ENCODE data around the gene EARS2.
"Not testable (repeated sequence)": the region's sequence is repeated elsewhere in the genome, so short reads cannot be mapped to it uniquely, and the experiment has no call there.

Gene EARS2

DNA sequence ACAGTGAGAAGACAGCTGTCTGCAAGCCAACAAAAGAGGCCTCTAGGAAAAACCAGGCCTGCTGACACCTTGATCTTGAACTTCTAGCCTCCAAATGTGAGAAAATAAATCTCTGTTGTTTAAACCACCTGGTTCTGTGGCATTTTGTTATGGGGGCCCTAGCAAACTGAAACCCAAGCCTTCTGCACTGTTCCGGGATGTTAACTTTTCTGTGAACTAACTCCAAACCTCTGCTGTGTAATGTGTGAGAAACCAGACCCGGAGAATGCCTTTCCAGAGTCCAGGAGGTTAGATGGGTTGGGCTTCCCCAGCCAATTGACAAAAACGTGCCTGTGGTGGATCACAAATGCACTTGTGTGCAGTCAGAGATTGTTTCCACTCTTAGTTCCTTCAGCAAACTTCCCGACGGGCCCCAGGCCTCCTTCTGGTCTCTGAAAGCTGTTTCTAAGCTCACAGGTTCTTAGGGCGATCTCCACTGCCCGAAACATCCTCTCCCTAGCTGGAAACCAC is 33.2 kb downstream of the EARS2 start:
- no peak for DNase-seq

DNA sequence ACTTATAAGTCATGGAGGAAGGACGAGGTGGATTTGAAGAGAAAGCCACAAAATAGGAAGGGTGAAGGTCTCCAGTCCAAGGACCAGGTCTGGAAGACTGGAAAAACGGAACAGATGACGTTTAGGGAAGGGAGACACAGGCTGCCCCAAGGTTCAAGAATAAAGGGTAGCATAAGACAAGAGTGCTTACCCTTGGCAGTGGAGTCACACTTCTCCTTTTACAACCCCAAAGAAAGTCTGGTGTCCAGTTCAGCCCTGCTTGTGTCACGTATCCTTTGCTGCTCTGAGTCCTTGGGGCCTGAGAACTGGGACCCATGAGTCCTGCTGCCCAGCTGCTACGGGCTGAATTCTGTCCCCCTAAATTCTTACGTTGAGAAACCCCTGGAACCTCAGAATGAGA is 33.8 kb downstream of the EARS2 start:
- no peak for DNase-seq

GRCh38 chr16:23521965-23522364 is 35.2 kb downstream of the EARS2 start:
- DNase-seq: no peak

- DNase-seq: no peak
Observed at GRCh38 chr16:23521037-23521743, 36.0 kb downstream of the EARS2 start.

GRCh38 chr16:23520500-23520899 is 36.6 kb downstream of the EARS2 start:
- DNase-seq: no peak

GRCh38 chr16:23519282-23519681 is 37.9 kb downstream of the EARS2 start:
- DNase-seq: no peak

GRCh38 chr16:23518435-23518891 is 38.7 kb downstream of the EARS2 start:
- no peak for DNase-seq

- DNase-seq: no peak
Observed at GRCh38 chr16:23516366-23517137, 40.6 kb downstream of the EARS2 start.

DNA sequence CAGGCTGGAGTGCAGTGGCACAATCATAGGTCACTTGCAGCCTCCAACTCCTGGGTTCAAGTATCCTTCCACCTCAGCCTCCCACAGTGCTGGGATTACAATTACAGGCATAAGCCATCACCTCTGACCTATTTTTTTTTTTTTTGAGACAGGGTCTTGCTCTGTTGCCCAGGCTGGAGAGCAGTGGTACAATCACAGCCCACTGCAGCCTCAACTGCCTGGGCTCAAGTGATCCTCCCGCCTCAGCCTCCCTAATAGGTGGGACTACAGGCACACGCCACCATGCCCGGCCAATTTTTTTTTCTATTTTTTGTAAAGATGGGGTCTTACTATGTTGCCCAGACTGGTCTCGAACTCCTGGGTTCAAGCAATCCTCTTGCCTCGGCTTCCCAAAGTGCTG is 41.3 kb downstream of the EARS2 start:
- DNase-seq: no peak

- no peak for DNase-seq
Observed at GRCh38 chr16:23514381-23515152, 42.6 kb downstream of the EARS2 start.

DNA sequence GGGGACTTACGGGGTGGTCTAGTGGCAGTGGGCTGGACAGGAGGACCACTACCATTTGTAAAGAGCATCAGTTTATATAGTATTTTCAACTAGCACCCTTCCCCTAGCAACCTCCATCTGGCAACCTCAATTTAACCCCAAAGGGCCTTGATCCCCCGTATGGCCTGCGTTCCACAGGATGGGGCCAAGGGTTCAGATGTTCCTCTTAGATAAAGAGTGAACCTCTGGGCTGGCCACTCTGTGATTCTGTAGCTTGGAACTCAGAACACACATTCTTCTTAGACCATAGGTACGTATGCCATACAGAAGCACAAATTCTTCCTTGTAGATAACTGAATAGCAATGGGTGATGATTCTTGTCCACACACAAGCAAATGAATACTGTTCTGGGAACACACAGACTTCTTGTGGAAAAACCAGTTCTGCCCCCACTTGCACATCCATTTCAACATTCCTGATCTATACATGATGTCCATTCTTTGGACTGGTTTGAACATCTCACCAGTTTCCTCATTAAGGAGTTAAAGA is 44.9 kb downstream of the EARS2 start:
- no peak for DNase-seq

- DNase-seq: no peak
Observed at GRCh38 chr16:23511731-23512130, 45.4 kb downstream of the EARS2 start.

DNA sequence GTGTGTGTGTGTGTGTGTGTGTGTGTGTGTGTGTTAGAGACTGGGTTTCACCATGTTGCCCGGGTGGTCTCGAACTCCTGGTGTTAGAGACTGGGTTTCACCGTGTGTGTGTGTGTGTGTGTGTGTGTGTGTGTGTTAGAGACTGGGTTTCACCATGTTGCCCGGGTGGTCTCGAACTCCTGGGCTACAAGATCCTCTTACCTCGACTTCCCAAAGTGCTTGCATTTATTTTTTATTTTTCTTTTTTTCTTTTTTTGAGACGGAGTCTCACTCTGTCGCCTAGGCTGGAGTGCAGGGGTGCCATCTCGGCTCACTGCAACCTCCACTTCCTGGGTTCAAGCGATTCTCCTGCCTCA is 46.3 kb downstream of the EARS2 start:
- DNase-seq: not testable (repeated sequence)

GRCh38 chr16:23510164-23510914 is 46.8 kb downstream of the EARS2 start, which contains the start of gene GGA2:
TSS of gene GGA2 (minus strand) at chr16:23510494. CDS start at chr16:23510411, 83 bp downstream.
- DNase-seq: peak; percentile 75

GRCh38 chr16:23509782-23510163 is 47.4 kb downstream of the EARS2 start:
- peak; percentile 19 for DNase-seq

- DNase-seq: no peak
Observed at GRCh38 chr16:23509441-23509754, 47.8 kb downstream of the EARS2 start.

DNA sequence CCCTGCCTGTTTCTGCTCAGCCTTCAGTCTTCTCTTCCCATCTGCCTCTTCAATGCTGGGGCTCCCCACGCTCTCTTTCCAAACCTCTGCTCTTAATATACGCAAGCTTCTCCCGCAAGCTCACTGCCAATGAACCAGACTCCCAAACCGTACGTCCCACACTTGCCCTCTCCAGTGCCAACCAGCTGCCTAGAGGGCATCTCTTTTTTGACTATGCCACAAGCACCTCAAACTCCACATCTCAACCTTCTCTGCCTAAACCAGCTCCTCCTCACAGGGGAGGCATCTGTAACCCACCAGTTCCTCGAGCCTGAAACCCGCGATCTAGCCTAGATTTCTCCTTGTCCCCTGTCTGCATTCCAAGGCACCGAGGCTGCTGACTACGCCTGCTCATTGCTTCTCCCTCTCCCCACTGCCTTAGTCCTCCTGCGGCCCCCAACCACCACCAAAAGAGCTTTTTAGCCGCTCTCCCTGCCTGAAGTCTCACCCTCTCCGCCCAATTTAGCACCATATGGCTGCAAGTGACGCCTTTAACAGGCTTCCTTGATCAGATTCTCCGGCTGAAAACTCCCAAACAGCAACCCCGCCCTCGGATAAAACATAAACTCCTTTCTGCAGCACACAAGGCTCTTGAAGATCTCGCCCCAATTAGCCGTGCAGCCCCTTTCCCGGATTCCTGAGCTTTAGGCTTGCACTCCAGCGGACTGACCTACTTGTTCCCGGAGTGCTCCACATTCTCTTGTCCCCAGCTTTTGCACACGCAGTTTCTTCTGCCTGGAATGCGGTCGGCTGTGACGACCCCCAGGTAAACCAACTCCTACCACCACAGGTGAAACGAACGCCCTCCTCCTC is 48.3 kb downstream of the EARS2 start:
- DNase-seq: no peak

DNA sequence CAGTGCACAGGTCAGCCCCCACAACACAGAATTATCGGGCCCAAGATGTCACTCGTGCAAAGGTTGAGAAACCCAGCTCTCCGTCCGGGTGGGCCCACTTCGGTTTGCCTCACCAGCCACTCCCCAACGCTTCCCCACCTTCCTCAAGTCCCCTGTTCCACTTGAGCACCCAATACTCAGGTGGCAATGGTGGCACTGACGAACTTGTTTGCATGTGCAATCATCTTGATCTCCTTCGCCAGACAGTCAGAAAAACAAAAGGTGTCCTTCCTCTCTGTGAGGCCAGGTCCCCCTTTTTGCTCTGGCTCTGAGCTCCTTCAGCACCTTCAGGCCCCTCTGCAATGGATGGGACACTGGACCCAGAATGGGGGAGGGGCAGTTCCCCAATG is 50.5 kb downstream of the EARS2 start:
- DNase-seq: no peak

DNA sequence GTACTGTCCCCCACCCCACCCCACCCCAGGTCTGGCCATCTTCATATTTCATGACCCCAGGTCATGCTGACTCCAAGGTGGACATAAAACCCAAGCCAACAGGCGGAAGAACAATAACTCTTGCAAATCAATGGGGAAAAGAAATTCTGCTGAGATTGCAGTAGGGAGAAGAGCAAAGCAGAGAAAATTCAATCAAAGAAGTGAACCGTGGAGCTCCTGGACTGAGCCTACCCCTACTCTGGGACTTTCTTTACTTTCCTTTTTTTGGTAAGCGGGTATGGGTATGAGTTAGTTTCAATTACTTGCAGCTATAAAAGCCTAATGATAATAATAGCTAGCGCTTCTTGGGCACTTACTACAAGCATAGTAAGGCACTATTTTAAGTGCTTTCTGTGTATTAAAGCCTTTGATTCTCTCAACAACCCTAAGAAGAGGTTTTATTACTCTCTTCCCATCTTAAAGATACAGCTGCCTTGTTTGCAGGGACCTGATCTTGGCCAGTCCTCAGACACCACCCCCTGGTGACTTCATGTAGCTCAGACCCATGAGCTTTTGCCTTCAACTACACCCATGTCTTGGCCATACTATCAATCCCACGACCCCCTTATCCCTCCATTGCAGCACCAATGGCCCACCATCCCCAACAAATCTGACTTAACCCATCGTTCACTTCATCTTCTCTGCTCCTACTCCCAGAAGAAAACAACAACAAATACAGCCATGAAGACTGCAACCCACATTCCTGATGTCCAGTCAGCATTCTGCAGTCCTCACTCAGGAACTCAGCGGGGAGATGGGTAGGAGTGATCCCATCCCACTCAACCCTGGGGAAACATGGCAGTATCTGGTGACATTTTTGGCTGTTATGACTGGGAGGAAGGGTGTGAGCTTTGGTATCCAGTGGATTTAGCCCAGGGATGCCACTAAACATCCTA is 51.2 kb downstream of the EARS2 start:
- DNase-seq: no peak

DNA sequence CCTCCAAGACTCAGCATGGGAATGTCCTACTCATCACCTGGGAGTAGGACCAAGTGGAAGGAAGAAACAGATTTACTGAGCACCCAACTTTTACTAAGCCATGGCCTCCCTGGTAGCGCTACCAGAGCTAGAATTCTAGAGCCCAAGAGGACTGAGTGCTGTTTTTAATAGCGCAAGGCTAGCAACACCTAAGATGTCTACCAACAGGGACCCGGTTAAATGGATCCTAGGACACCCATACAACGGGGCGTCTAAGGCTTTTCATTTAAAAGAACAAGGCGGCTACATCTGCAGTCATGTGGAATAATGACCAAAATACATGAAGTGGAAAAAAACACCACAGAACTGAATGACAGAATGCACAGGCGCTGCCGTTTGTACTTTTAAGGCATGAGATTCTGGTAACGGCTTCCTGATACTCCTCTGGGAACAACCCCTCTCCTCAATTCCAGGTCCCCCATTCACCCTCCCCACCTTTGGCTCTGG is 51.9 kb downstream of the EARS2 start:
- no peak for DNase-seq

Data from T-helper 9 cell (primary cell).